ENCODE measurements around the gene ESRRB.

- TF ChIP-seq CTCF (IDR thresholded peaks at IDR 0.05; ENCODE audit: poor library complexity) (no peak), EZH2 (IDR thresholded peaks at IDR 0.05; ENCODE audit: borderline replicate concordance) (no peak), EZH2phosphoT487 (IDR thresholded peaks at IDR 0.05; ENCODE audit: low read depth, severe bottlenecking, unreplicated experiment) (no peak)
These were observed 24.0 kb upstream of the ESRRB start for GRCh38 chr14:76351941-76352340.
